ENCODE data around the gene HDAC5. TPM values are rescaled to one million over a fixed set of nuclear protein-coding genes. Genes with fewer than 3 reads are reported as not detected.
"Not testable (repeated sequence)": the region's sequence is repeated elsewhere in the genome, so short reads cannot be mapped to it uniquely, and the experiment has no call there.

Gene HDAC5
- total RNA-seq, 1 experiment from 2014 or later, result 292 TPM

GRCh38 chr17:44069974-44070454 lies 53.4 kb downstream of the HDAC5 start:
- DNase-seq (ENCODE audit: low read depth), result no peak

- no peak for DNase-seq (ENCODE audit: low read depth)
Observed at GRCh38 chr17:44067545-44067940, 55.9 kb downstream of the HDAC5 start.

DNA sequence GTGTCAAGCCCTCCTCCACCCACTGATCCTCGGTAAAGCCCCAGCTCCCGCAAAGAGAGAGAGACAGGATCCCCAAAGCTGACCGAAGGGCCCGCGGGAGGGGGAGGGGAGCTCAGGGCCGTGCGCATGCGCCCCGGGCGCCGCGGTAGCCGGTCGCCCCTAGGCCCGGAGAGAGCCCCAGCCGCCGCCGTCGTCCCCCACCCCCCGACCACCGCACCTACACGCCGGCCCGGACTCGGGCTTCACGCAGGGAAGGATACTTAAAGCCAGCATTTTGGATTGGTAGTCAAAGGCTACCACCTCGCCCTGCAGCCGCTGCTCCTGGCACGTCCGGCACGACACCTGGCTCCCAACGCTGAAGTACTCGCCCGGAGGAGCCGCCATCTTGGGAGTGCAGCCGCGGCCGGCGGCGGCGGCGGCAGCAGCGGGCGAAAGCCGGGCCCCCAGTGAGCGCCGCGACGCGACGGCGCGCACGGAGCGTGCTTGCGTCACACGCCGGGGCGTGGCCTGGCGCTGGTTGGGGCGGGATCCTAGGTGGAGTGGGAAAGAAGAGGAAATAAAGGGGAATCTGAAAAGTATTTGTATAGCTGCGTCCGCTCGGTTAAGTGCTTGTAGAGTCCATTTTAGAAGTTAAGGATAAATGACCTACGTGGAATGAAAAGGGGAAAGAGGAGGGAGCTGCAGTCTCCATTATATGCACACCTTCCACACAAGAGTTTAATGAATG lies 57.1 kb downstream of the HDAC5 start, which contains the start of gene LSM12:
TSS of gene LSM12 (minus strand) at position 468 of the 727 bp plus-strand sequence. CDS start at position 384, 84 bp downstream.
- peak; percentile 88 for DNase-seq (ENCODE audit: low read depth)

GRCh38 chr17:44065668-44066203 lies 57.7 kb downstream of the HDAC5 start:
- DNase-seq (ENCODE audit: low read depth), result no peak

GRCh38 chr17:44063704-44064639 lies 59.5 kb downstream of the HDAC5 start:
- no peak for DNase-seq (ENCODE audit: low read depth)

DNA sequence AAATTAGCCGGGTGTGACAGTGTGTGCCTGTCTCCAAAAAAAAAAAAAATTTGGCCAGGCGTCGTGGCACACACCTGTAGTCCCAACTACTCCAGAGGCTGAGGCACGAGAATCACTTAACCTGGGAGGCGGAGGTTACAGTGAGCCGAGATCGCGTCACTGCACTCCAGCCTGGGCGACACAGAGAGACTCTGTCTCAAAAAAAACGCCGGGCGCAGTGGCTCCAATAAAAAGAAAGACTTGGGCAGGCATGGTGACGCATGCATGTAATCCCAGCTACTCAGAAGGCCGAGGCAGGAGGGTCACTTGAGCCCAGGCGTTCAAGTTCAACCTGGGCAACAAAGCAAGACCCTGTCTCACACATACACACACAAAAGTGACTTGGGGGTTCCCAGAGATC lies 60.6 kb downstream of the HDAC5 start:
- DNase-seq (ENCODE audit: low read depth), result no peak

DNA sequence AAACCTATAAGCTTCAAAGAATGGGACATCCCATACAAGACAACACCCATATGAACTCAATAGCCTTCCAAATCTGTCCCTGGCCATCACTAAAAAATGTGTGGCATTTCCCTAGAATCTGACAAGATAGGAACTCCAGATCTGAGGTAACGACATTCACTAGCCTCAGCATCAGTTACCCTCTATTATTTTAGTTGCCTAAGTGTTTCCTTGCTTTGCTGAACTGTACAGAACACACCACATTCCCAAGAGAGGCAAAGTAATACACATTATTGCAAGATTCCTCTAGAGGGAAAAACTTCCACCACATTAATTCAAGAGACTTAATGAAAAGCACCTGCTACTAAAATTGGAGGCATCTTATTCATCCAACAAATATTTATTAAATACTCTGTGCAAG lies 62.0 kb downstream of the HDAC5 start:
- no peak for DNase-seq (ENCODE audit: low read depth)

DNA sequence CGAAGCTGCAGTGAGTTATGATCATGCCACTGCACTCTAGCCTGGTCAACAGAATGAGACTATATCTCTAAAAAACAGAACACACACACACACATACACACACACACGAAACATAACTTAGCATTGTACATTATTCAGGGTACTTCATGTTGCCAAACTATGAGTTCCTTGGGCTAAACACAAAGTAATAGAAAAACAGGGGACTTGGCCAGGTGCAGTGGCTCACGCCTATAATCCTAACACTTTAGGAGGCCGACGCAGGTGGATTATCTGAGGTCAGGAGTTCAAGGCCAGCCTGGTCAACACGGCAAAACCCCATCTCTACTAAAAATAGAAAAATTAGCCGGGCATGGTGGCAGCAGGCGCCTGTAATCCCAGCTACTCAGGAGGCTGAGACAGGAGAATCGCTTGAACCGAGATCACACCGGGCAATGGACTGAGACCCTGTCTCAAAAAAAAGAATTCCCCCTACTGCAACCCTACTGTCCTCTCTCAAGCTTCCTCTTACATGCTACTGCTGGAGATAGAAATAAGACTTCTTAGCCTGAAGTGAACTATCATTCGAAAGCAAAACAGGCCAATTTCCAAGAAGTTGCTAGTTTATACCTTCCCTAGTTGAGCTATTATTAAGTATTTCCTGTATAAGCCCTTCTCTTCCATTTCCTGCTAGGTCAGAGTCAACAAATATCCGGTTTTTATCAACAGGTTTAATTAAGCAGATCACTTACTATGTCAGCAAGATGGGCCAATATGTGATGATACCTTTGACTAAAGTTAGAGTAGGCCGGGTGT lies 64.1 kb downstream of the HDAC5 start:
- DNase-seq (ENCODE audit: low read depth), result no peak

DNA sequence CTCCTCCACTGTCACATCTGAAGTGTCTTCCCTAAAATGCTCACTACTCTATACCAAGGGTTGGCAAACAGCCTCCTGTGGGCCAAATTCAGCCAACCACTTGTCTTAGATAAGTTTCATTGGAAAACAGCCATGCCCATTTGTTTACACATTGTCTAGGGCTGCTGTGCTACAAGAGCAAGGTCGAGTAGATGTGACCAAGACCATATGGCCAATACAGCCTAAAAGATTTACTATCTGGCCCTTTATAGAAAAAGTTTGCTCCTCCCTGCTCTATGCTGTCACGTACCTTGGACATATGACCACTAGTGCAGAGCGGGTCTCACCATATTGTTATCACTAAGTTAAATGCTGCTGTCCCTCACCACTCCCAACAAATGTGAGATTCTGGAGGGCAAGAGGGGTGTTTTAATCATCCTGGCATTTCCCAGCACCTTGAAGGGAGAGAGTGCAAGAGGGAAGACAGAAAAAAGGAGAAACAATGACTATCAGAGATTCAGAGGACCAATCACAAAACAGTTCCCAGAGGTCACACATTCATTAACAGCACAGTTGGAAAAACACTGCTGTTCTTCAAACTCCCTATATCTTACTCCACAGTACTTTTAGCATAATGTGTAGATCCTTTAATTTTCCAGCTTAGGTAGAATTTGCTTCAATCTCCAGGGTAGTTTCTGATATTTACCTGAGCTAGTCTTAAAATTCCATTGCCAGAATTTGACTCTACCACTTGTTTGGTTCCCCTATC lies 70.1 kb downstream of the HDAC5 start:
- DNase-seq (ENCODE audit: low read depth), result no peak

DNA sequence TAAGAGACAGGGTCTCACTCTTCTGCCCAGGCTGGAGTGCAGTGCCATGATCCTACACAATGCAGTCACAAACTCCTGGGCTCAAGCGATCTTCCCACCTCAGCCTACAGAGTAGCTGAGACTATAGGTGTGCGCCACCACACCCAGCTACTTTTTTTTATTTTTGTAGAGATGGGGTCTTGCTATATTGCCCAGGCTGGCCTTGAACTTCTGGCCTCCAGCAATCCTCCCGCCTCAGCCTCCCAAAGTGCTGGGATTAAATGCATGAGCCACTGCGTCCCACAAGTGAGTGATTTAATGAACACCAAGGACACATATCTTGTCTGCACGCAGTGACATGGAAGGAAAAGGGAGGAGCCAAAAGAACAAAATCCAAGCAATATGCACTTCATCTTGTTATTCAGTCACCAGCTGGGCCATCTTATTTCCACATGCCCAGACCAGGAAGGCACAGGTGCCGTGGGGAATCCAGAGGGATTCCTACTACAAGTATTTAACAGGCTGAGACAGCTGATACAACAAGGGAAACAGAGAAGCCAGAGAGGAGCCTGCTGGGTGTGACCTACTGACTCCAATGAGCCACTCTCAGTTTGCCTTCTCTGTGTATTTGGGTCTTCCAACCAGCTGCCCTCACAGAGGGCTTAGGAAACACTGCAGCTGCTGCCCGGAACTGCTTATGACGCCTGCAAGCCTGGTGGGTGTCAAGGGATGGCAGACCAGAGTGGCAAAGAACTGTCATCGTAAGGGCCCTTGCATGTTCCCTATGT lies 74.0 kb downstream of the HDAC5 start:
- DNase-seq (ENCODE audit: low read depth), result peak; percentile 99

DNA sequence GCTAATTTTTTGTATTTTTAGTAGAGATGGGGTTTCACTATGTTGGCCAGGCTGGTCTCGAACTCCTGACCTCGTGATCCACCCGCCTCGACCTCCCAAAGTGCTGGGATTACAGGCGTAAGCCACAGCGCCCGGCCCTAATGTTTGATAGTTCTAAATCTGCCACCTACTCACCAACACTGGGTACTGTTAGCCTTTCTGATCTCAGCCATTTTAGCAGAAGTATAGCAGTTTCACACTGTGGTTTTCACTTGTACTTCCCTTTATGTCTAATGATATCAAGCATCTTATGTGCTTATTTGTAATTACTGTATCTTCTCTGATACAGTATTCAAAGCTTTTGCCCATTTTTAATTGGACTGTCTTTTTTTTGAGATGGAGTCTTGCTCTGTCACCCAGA lies 76.5 kb downstream of the HDAC5 start:
- DNase-seq (ENCODE audit: low read depth), result not testable (repeated sequence)

GRCh38 chr17:44045486-44045885 lies 78.0 kb downstream of the HDAC5 start:
- DNase-seq (ENCODE audit: low read depth), result no peak

- DNase-seq (ENCODE audit: low read depth), result peak; percentile 41
Observed at GRCh38 chr17:44044071-44044470, 79.4 kb downstream of the HDAC5 start.

- no peak for DNase-seq (ENCODE audit: low read depth)
Observed at GRCh38 chr17:44043272-44043696, 80.2 kb downstream of the HDAC5 start.

GRCh38 chr17:44039829-44040635 lies 83.4 kb downstream of the HDAC5 start:
- DNase-seq (ENCODE audit: low read depth), result no peak

DNA sequence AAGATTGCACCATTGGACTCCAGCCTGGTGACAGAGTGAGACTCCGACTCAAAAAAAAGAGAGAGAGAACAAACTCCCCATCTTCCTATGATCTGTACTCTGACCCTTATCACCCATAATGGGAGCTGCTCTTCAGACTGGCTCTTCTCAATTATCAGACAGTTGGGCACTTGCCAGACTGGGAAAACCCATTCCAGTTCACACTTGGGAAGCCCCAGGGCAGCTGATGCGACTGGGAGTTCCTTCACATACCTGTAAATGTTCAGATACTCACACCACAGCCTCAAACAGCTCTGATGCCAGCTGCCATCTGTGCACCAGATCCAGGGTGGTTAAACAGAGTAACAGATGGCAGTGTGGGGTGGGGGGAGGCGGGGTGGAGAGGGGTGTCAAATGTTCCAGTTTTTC lies 84.8 kb downstream of the HDAC5 start:
- no peak for DNase-seq (ENCODE audit: low read depth)

DNA sequence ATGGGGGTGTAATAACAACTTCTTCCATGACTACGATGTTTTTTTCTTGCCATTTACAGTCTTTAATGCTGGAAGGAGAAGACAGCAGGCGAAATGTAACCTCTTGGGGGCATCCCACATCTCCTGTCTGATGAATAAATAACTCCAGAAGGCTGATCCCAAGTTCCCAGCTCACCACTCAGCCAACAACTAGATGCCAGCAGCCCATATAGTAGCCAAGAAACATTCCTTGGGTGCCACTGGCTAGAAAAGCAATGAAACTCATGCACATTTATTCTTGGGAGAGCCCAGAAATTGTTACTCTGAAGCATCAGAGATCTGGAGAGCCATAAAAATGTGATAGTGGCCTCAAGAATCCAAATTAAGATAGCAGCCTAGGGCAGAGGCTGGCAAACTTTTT lies 86.0 kb downstream of the HDAC5 start:
- DNase-seq (ENCODE audit: low read depth), result no peak

- not testable (repeated sequence) for DNase-seq (ENCODE audit: low read depth)
Observed at GRCh38 chr17:44034688-44035087, 88.8 kb downstream of the HDAC5 start.

DNA sequence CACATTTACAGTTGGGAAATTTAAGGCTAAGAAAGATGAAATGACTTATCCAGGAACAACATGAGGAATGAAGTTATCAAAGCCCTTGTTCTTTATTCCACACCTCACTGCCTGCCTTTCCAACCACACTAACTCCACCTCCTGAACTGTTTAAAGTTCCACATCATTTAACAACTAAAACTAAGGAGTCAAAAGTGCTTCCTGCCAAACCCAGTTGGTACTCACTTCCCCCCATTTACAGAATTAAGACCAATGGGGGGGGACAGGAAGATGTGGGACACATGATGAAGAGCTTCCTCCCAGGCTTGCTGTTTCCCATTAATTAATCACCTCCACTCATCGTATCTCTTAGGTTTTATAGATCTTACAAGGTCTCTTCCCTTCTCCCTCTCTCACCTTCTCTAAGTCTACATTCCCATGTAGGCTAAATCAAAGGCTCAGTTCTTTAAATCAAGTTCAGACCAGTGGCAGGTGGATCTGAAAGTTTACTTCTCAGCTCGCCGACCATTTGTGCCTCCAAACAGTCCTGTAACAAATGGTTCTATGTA lies 89.5 kb downstream of the HDAC5 start:
- no peak for DNase-seq (ENCODE audit: low read depth)
